Heart left ventricle (tissue), 13 donors: ENCODE results near the gene OLFM2.

ENCODE experiments used
- CTCF ChIP-seq, 12 donors: fragments of 200-600 bp; sonication (generic) in 4 of 12; IDR thresholded peaks; one replicate each; pipeline versions ENCODE4 v1.5.0 to v1.8.0; 2018 to 2022; ENCODE audit warnings: antibody characterized with exemption in 12 of 12, mild to moderate bottlenecking in 5 of 12
- POLR2A ChIP-seq, 2 donors: fragments of 450-650 bp; IDR thresholded peaks; one replicate each; pipeline ENCODE4 v1.6.1; 2017; ENCODE audit warnings: antibody characterized with exemption in 2 of 2, mild to moderate bottlenecking in 2 of 2, moderate library complexity in 2 of 2
- donor health status: ischemic (EF 13 %, LVEDD 7.1; RV severe dilation, severe dysfunction).
- donor health status: DM: no; HTN: yes; CAD: no.
- donor health status: DM: no; HTN: no; CAD: no.
- donor health status: ischemic (EF 25% LVEDD 6.9; RV normal size, moderate dysfunction).
- donor health status: ischemic (EF 25% LVEDD 5.7; RV mildly dilated, moderate dysfunction).
- donor health status: ischemic (EF 35%, LVEDD 5.7; RV mildly dilated, moderate dysfunction).
- donor health status: nonischemic (EF 11% LVEDD 7.7; RV severe dilation, severe dysfunction).
- donor health status: DM: yes; HTN: yes; CAD: no.
- donor health status: PGD.
- donor health status: ischemic (EF 29% LVEDD 5.4; RV normal size, mild dysfunction).
- donor health status: nonischemic (EF 23%, LVEDD 6.1; RV moderate dilation, normal function).

GRCh38 chr19:9865732-9866501, 70.4 kb downstream of the OLFM2 start:
- TF ChIP-seq CTCF (IDR thresholded peaks at IDR 0.05), result no peak
- no peak for TF ChIP-seq POLR2A (IDR thresholded peaks at IDR 0.05)
